Prostate gland (tissue), 2 donors: ENCODE data around the gene PPP2R5D. TPM values are rescaled to one million over a fixed set of nuclear protein-coding genes. Genes with fewer than 3 reads are reported as not detected.
"Not testable (repeated sequence)": the region's sequence is repeated elsewhere in the genome, so short reads cannot be mapped to it uniquely, and the experiment has no call there.

Experiments used
- DNase-seq: peaks from one replicate; pipeline ENCODE4 v3.0.0-alpha.2; 2019; ENCODE audit warnings: low spot score
- H3K27ac ChIP-seq, 2 donors: fragments of 200-600 bp; sonication (generic); 2 replicates each; pipeline ENCODE4 v1.5.1; 2017 to 2019
- H3K27me3 ChIP-seq: fragments of 200-600 bp; sonication (generic); replicated peaks from 2 replicates; pipeline ENCODE4 v1.5.1; 2019; ENCODE audit not compliant: insufficient read depth
- H3K36me3 ChIP-seq, 2 donors: fragments of 200-600 bp; sonication (generic); 1 replicate in 1 of 2; 2 replicates in 1 of 2; pipeline versions ENCODE4 v1.5.1 to v1.8.1; 2017 to 2019
- H3K4me1 ChIP-seq: fragments of 200-600 bp; sonication (generic); replicated peaks from 2 replicates; pipeline ENCODE4 v1.5.1; 2019
- H3K4me3 ChIP-seq, 2 donors: fragments of 200-600 bp; sonication (generic); 2 replicates each; pipeline ENCODE4 v1.5.1; 2017 to 2019
- H3K9me3 ChIP-seq: fragments of 200-600 bp; sonication (generic); 2 replicates; pipeline ENCODE4 v1.5.1; 2017
- POLR2A ChIP-seq: fragments of 450-650 bp; IDR thresholded peaks from one replicate; pipeline ENCODE4 v1.6.1; 2016; ENCODE audit warnings: antibody characterized with exemption, mild to moderate bottlenecking
- POLR2AphosphoS5 ChIP-seq: sonication (generic); formaldehyde crosslinking; IDR thresholded peaks from one replicate; pipeline ENCODE4 v1.6.1; 2017; ENCODE audit warnings: antibody characterized with exemption
- WGBS: methylation state at CpG from one replicate; pipeline ENCODE4 v1.1.5; 2018; 5-methylcytosine and 5-hydroxymethylcytosine counted together
- intact Hi-C: fragments of 100-400 bp; cut with DNase I; formaldehyde crosslinking; loops from one replicate; pipeline ENCODE4 v1.14.2; 2022
- total RNA-seq, 2 donors: library from RNA; depleted of rRNA; stranded (reverse); fragments of >200 nt; gene quantifications; one replicate each; pipeline ENCODE4 v1.1.0, GENCODE V29; 2016
- TF ChIP-seq, protein P1 (sequence below), 4 experiments: fragments of 200-600 bp in 2 of 4; fragments of 450-650 bp in 2 of 4; sonication (generic) in 2 of 4; IDR thresholded peaks; 1 replicate in 3 of 4; 2 replicates in 1 of 4; pipeline ENCODE4 v1.5.1; 2016 to 2019; ENCODE audit warnings: antibody characterized with exemption in 4 of 4, mild to moderate bottlenecking in 2 of 4, moderate library complexity in 2 of 4

Gene PPP2R5D
- total RNA-seq, 2 donors from 2014 or later = 55.1 to 95.9 TPM

- no peak overlapping the region for H3K27ac ChIP-seq
- H3K27me3 ChIP-seq = no peaks in the 10 kb centered on the region
- TF ChIP-seq POLR2A (no peak), POLR2AphosphoS5 (no peak)
- TF ChIP-seq, protein P1, sequence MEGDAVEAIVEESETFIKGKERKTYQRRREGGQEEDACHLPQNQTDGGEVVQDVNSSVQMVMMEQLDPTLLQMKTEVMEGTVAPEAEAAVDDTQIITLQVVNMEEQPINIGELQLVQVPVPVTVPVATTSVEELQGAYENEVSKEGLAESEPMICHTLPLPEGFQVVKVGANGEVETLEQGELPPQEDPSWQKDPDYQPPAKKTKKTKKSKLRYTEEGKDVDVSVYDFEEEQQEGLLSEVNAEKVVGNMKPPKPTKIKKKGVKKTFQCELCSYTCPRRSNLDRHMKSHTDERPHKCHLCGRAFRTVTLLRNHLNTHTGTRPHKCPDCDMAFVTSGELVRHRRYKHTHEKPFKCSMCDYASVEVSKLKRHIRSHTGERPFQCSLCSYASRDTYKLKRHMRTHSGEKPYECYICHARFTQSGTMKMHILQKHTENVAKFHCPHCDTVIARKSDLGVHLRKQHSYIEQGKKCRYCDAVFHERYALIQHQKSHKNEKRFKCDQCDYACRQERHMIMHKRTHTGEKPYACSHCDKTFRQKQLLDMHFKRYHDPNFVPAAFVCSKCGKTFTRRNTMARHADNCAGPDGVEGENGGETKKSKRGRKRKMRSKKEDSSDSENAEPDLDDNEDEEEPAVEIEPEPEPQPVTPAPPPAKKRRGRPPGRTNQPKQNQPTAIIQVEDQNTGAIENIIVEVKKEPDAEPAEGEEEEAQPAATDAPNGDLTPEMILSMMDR (IDR thresholded peaks at IDR 0.05) = no peak
- no peak for DNase-seq
- no peaks in the 10 kb centered on the region for H3K4me1 ChIP-seq
- H3K4me3 ChIP-seq = no peak overlapping the region
- intact Hi-C loops = no loop called here
- peaks cover 0 to 7% of the 10 kb centered on the region in 2 donors for H3K36me3 ChIP-seq
- WGBS = 67% methylated on average over 2 of the region's 2 CpGs
- no peaks in the 10 kb centered on the region for H3K9me3 ChIP-seq
Measured at GRCh38 chr6:42993445-42993844, 9.1 kb downstream of the PPP2R5D start.

GRCh38 chr6:42996513-42996912 is 12.1 kb downstream of the PPP2R5D start:
- no peak for DNase-seq
- no peak for TF ChIP-seq POLR2A
- TF ChIP-seq, protein P1 (IDR thresholded peaks at IDR 0.05) = no peak
- no peak for TF ChIP-seq POLR2AphosphoS5
- no peak overlapping the region for H3K4me3 ChIP-seq
- no peaks in the 10 kb centered on the region for H3K9me3 ChIP-seq
- no peaks in the 10 kb centered on the region for H3K4me1 ChIP-seq
- no peak overlapping the region for H3K27ac ChIP-seq
- no peaks in the 10 kb centered on the region for H3K36me3 ChIP-seq
- H3K27me3 ChIP-seq = no peaks in the 10 kb centered on the region
- intact Hi-C loops = no loop called here

DNA sequence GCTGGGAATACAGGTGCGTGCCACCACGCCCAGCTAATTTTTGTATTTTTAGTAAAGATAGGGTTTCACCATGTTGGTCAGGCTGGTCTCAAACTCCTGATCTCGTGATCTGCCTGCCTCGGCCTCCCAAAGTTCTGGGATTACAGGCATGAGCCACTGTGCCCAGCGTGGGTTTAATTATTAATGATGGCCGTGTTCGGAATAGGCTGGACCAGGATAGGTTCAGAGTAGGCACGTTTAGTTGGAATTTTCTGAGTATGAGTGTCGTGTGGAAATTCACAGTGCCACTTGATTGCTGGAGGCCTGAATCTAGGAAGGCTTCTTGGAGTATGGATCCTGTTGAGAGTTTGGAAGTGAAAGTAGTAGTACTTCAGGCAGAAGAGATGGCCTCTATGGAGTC is 13.8 kb downstream of the PPP2R5D start:
- H3K36me3 ChIP-seq, intact Hi-C loops: not testable (repeated sequence)
- WGBS = 96% methylated on average over 9 of the region's 9 CpGs

GRCh38 chr6:43001843-43002242 is 17.5 kb downstream of the PPP2R5D start:
- no peak for DNase-seq
- Histone ChIP-seq H3K4me3 (no peak overlapping the region), H3K27me3 (no peaks in the 10 kb centered on the region), H3K27ac (no peak overlapping the region), H3K36me3 (no peaks in the 10 kb centered on the region), H3K4me1 (no peaks in the 10 kb centered on the region), H3K9me3 (no peaks in the 10 kb centered on the region)
- TF ChIP-seq, protein P1 (IDR thresholded peaks at IDR 0.05) = no peak
- no peak for TF ChIP-seq POLR2A
- no peak for TF ChIP-seq POLR2AphosphoS5
- 94% methylated on average over 8 of the region's 8 CpGs for WGBS
- intact Hi-C loops = no loop called here

More for the DNA sequence above, 13.8 kb downstream of the PPP2R5D start:
- not testable (repeated sequence) for H3K4me3 ChIP-seq, DNase-seq, H3K27me3 ChIP-seq, H3K9me3 ChIP-seq, H3K4me1 ChIP-seq, H3K27ac ChIP-seq

DNA sequence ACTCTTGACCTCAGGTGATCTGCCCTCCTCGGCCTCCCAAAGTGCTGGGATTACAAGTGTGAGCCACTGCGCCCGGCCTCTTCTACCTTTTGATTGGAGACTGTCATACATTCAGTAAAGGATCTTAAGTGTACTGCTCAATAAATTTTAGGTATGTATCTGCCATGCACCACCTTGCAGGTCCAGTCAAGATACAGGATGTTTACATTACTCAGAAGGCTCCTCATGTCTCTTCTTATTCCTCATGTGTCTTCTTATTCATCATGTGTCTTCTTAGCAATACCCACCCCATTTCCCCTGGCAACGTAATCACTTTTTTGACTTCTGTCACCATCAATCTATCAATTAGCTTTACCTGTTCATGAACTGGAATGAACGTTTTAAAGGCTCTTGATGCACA is 21.5 kb downstream of the PPP2R5D start:
- Histone ChIP-seq H3K27me3 (no peaks in the 10 kb centered on the region), H3K4me1 (no peaks in the 10 kb centered on the region), H3K36me3 (peaks cover 0 to 10% of the 10 kb centered on the region in 2 donors), H3K9me3 (no peaks in the 10 kb centered on the region), H3K27ac (no peak overlapping the region), H3K4me3 (no peak overlapping the region)
- 69% methylated on average over 5 of the region's 5 CpGs for WGBS
- DNase-seq = no peak
- TF ChIP-seq, protein P1 (IDR thresholded peaks at IDR 0.05) = no peak
- no peak for TF ChIP-seq POLR2AphosphoS5
- intact Hi-C loops = no loop called here
